ENCODE results near the gene RAPGEF1. TPM values are rescaled to one million over a fixed set of nuclear protein-coding genes. Genes with fewer than 3 reads are reported as not detected.

RAPGEF1 gene
- total and polyA plus RNA-seq, 2 donors: 18.9 to 38.3 TPM

DNA sequence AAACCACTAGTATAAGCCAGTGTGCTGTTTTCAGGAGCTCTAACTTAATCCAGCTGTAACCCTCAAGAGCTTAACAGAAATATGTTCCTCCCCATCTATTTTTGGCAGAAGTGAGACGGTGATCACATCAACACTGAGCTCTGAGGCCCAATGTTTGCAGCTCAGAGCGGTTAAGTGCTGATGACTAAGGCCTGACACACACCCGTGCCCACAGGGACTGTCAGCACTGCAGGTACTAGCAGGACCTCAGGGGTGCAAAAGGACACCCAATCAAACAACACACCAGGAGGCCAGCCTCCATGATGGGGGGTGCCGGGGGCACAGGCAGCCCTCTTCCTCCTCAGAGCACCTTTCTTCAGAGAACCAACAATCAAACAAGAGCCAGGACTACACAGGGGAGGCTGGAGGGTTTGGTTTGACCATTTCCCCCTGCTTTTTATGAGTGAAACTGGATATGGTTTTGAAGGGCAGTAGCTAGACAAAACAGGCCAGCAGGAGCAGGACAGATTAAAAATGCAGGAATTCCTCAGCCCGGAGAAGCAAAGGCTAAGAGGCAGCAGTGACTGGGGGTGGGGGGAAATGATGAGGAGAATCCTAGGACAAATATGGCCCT lies 61.3 kb downstream of the RAPGEF1 start:
- peak overlapping the region; percentile 40 for H3K27ac ChIP-seq (ENCODE audit: low read depth)
- no peaks in the 10 kb centered on the region for H3K36me3 ChIP-seq (ENCODE audit: insufficient read depth)
- peaks cover 3% of the 10 kb centered on the region for H3K4me1 ChIP-seq (ENCODE audit: insufficient read depth)
- 27% methylated on average over 5 of the region's 5 CpGs for WGBS
- DNase-seq (ENCODE audit: extremely low spot score): no peak
- H3K4me3 ChIP-seq (ENCODE audit: low read depth, low read length): no peak overlapping the region

GRCh38 chr9:131677444-131678180 lies 62.3 kb downstream of the RAPGEF1 start:
- Histone ChIP-seq H3K4me3 (ENCODE audit: low read depth, low read length) (no peak overlapping the region), H3K27ac (ENCODE audit: low read depth) (peak overlapping the region; percentile 62), H3K36me3 (ENCODE audit: insufficient read depth) (no peaks in the 10 kb centered on the region), H3K4me1 (ENCODE audit: insufficient read depth) (peaks cover 3% of the 10 kb centered on the region)
- 34% methylated on average over 9 of the region's 9 CpGs for WGBS
- no peak for DNase-seq (ENCODE audit: extremely low spot score)

DNA sequence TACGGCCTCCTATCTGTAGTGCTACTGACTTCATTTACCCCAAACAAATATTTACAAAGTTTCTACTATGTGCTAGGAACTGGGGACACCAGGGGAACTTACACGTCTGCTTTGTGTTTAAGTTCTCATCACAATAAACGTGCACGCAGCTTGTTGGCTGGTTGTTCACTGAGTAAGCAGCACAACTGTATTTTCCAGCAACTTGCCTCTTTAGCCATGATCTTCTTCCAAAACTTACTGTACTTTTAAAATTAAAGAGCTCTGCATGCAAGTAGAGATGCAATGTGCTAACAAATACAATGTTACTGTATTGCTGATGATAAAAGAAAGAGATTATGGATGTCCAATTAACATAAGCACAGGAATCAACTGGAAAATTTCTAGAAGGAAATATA lies 62.8 kb downstream of the RAPGEF1 start:
- 25% methylated on average over 4 of the region's 4 CpGs for WGBS
- Histone ChIP-seq H3K36me3 (ENCODE audit: insufficient read depth) (no peaks in the 10 kb centered on the region), H3K4me3 (ENCODE audit: low read depth, low read length) (no peak overlapping the region), H3K4me1 (ENCODE audit: insufficient read depth) (peaks cover 3% of the 10 kb centered on the region), H3K27ac (ENCODE audit: low read depth) (peak overlapping the region; percentile 42)
- DNase-seq (ENCODE audit: extremely low spot score): no peak

GRCh38 chr9:131676431-131676972 lies 63.4 kb downstream of the RAPGEF1 start:
- Histone ChIP-seq H3K27ac (ENCODE audit: low read depth) (peak overlapping the region; percentile 42), H3K4me3 (ENCODE audit: low read depth, low read length) (no peak overlapping the region), H3K36me3 (ENCODE audit: insufficient read depth) (no peaks in the 10 kb centered on the region), H3K4me1 (ENCODE audit: insufficient read depth) (peaks cover 3% of the 10 kb centered on the region)
- WGBS: 52% methylated on average over 6 of the region's 6 CpGs
- DNase-seq (ENCODE audit: extremely low spot score): no peak

- DNase-seq (ENCODE audit: extremely low spot score): no peak
- no peak overlapping the region for H3K27ac ChIP-seq (ENCODE audit: low read depth)
- no peaks in the 10 kb centered on the region for H3K36me3 ChIP-seq (ENCODE audit: insufficient read depth)
- H3K4me3 ChIP-seq (ENCODE audit: low read depth, low read length): no peak overlapping the region
- H3K4me1 ChIP-seq (ENCODE audit: insufficient read depth): peaks cover 3% of the 10 kb centered on the region
- WGBS: 93% methylated on average over 6 of the region's 6 CpGs
Observed at GRCh38 chr9:131675437-131676022, 64.3 kb downstream of the RAPGEF1 start.

- peak overlapping the region; percentile 43 for H3K27ac ChIP-seq (ENCODE audit: low read depth)
- H3K4me3 ChIP-seq (ENCODE audit: low read depth, low read length): no peak overlapping the region
- no peaks in the 10 kb centered on the region for H3K36me3 ChIP-seq (ENCODE audit: insufficient read depth)
- DNase-seq (ENCODE audit: extremely low spot score): no peak
- WGBS: 91% methylated on average over 29 of the region's 29 CpGs
- peaks cover 3% of the 10 kb centered on the region for H3K4me1 ChIP-seq (ENCODE audit: insufficient read depth)
Observed at GRCh38 chr9:131674425-131675421, 65.2 kb downstream of the RAPGEF1 start.

DNA sequence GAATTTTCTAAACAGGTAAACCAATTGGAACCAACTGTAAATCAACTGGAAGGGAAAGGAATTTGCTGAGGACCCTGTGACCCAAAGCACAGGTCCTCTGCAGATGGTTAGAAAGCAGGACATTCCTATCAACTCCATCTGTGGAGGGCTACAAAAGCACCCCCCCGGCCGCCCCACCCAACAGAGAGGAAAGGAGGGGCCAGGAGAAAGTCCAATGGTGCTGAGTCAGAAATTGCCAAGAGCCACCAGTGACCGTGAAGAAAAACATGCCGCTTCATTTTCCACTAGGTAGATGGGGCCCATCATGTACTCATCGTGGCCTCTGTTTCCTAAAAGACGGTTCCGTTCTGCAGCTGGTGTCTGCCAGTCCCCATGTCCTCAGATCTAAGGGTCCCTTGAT lies 66.3 kb downstream of the RAPGEF1 start:
- Histone ChIP-seq H3K36me3 (ENCODE audit: insufficient read depth) (no peaks in the 10 kb centered on the region), H3K4me1 (ENCODE audit: insufficient read depth) (no peaks in the 10 kb centered on the region), H3K27ac (ENCODE audit: low read depth) (no peak overlapping the region), H3K4me3 (ENCODE audit: low read depth, low read length) (no peak overlapping the region)
- DNase-seq (ENCODE audit: extremely low spot score): no peak
- WGBS: 86% methylated on average over 7 of the region's 7 CpGs

GRCh38 chr9:131673068-131673467 lies 66.8 kb downstream of the RAPGEF1 start:
- Histone ChIP-seq H3K4me1 (ENCODE audit: insufficient read depth) (no peaks in the 10 kb centered on the region), H3K27ac (ENCODE audit: low read depth) (no peak overlapping the region), H3K36me3 (ENCODE audit: insufficient read depth) (no peaks in the 10 kb centered on the region), H3K4me3 (ENCODE audit: low read depth, low read length) (no peak overlapping the region)
- 90% methylated on average over 1 of the region's 1 CpG for WGBS
- DNase-seq (ENCODE audit: extremely low spot score): no peak

DNA sequence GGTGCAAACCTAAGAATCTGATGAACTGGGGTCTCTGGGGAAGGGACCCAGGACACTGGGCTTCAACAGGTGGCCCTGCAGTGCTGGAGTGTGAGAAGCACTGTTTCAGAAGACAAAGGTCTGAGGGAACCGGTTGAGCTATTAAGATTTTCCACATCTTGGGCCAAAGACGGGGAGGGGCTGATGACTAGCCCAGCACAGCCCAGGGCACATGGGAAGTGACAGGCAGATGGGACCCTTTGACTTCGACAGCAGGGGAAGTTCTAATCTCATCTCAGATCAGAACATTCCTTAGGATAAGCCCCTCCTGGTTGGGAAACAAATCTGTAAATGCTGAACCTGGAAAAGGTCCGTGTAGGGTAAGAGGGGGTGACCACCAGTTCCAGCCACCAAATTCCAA lies 67.4 kb downstream of the RAPGEF1 start:
- no peaks in the 10 kb centered on the region for H3K4me1 ChIP-seq (ENCODE audit: insufficient read depth)
- no peak overlapping the region for H3K27ac ChIP-seq (ENCODE audit: low read depth)
- H3K4me3 ChIP-seq (ENCODE audit: low read depth, low read length): no peak overlapping the region
- 67% methylated on average over 4 of the region's 4 CpGs for WGBS
- no peak for DNase-seq (ENCODE audit: extremely low spot score)
- H3K36me3 ChIP-seq (ENCODE audit: insufficient read depth): no peaks in the 10 kb centered on the region

DNA sequence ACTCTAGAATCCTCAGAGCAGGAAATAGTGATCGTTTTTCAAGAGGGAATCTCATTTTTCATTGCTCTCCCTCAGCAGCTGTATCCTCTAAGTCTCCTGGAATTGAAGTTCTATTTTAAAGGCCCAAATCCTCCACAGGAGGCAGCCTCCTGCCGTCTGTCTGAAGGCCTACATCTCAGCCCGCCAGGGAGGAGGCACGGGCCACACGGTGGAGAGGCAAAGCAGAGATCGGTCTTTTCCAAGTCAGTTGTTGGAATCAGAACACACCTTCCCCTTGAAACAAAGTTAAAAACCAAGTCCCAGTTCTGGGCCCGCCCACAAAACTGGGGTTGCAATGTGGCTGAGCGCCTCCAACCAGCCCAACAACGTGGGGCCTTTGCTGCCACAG lies 68.7 kb downstream of the RAPGEF1 start:
- H3K4me1 ChIP-seq (ENCODE audit: insufficient read depth): no peaks in the 10 kb centered on the region
- DNase-seq (ENCODE audit: extremely low spot score): no peak
- no peak overlapping the region for H3K4me3 ChIP-seq (ENCODE audit: low read depth, low read length)
- H3K36me3 ChIP-seq (ENCODE audit: insufficient read depth): no peaks in the 10 kb centered on the region
- no peak overlapping the region for H3K27ac ChIP-seq (ENCODE audit: low read depth)
- 82% methylated on average over 9 of the region's 9 CpGs for WGBS

GRCh38 chr9:131670247-131671132 lies 69.4 kb downstream of the RAPGEF1 start:
- 77% methylated on average over 13 of the region's 13 CpGs for WGBS
- H3K27ac ChIP-seq (ENCODE audit: low read depth): no peak overlapping the region

DNA sequence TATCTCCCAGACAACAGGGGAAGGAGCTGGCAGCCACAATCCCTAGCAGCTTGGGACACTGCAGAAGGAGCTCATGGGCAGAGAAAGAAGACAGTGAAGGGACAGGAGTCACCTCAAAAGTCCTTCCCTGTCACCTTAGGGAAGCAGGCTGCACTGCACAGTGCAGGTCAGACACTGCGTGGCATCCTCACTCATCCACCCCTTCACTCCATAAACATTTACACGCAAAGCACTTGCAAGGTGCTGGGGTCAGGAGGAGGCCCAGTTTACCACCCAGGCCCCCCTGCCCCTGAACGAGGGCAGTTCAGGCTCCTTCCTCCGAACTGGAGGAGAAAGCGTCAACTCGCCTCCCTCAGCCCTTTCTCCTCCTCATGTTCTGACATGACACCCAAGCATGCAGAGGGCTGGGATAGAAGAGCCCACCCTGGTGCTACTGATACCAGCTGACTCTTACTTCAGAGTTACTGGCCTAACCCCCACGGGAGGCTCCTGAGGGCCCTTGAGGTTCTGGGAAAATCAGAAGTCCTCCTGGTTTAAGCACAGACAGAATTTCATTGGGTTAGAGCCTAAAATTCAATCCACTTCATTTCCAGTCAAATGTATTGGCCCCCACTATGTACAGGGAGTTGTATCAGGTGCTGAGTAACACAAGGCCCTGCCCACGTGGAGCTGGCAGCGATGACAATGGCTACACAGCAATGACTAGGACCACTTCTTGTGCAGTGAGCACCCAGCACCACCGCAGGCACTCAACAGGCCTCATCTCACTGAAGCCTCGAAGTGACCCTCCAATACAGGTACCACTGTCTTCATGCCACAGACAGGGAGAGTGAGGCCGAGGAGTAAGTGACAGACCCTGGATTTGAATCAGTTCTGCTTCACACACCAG lies 70.4 kb downstream of the RAPGEF1 start:
- H3K36me3 ChIP-seq (ENCODE audit: insufficient read depth): no peaks in the 10 kb centered on the region
- H3K4me1 ChIP-seq (ENCODE audit: insufficient read depth): no peaks in the 10 kb centered on the region
- no peak for DNase-seq (ENCODE audit: extremely low spot score)
- H3K27ac ChIP-seq (ENCODE audit: low read depth): peak overlapping the region; percentile 11
- 80% methylated on average over 12 of the region's 12 CpGs for WGBS
- H3K4me3 ChIP-seq (ENCODE audit: low read depth, low read length): no peak overlapping the region

More at GRCh38 chr9:131670247-131671132, 69.4 kb downstream of the RAPGEF1 start:
- Histone ChIP-seq H3K4me1 (ENCODE audit: insufficient read depth) (no peaks in the 10 kb centered on the region), H3K36me3 (ENCODE audit: insufficient read depth) (no peaks in the 10 kb centered on the region), H3K4me3 (ENCODE audit: low read depth, low read length) (no peak overlapping the region)
- no peak for DNase-seq (ENCODE audit: extremely low spot score)

Data from urinary bladder (tissue), 4 donors.